Neural crest cell (in vitro differentiated cells): ENCODE measurements around the gene PTPN14. TPM values are rescaled to one million over a fixed set of nuclear protein-coding genes. Genes with fewer than 3 reads are reported as not detected.
"Not testable (repeated sequence)": the region's sequence is repeated elsewhere in the genome, so short reads cannot be mapped to it uniquely, and the experiment has no call there.

Experiments used
- DNase-seq: peaks from one replicate; pipeline ENCODE4 v3.0.0; 2021; ENCODE audit warnings: low read depth, mixed read lengths, low spot score
- H3K27ac Mint-ChIP-seq: one replicate; pipeline ENCODE4 v1.8.0; 2021; ENCODE audit warnings: mild to moderate bottlenecking, mixed read lengths; ENCODE audit not compliant: unreplicated experiment
- H3K27me3 Mint-ChIP-seq: 2 replicates; pipeline ENCODE4 v1.8.0; 2021; ENCODE audit warnings: low read depth, mild to moderate bottlenecking, mixed read lengths
- H3K36me3 Mint-ChIP-seq: 2 replicates; pipeline ENCODE4 v1.8.0; 2021; ENCODE audit warnings: low read depth, mild to moderate bottlenecking, mixed read lengths
- H3K4me1 Mint-ChIP-seq: 2 replicates; pipeline ENCODE4 v1.8.0; 2021; ENCODE audit warnings: mixed read lengths
- H3K4me3 Mint-ChIP-seq: one replicate; pipeline ENCODE4 v1.8.0; 2021; ENCODE audit warnings: mild to moderate bottlenecking, mixed read lengths
- H3K9me3 Mint-ChIP-seq: 2 replicates; pipeline ENCODE4 v1.8.0; 2021; ENCODE audit warnings: mixed read lengths
- CTCF ChIP-seq: fragments of 200-600 bp; sonication (generic); conservative IDR thresholded peaks from 2 replicates; pipeline ENCODE4 v1.5.0; 2021; ENCODE audit warnings: antibody characterized with exemption, mild to moderate bottlenecking
- total RNA-seq: library from RNA; stranded (reverse); gene quantifications from 2 replicates; pipeline ENCODE4 v1.2.1, GENCODE V29; 2021

PTPN14 gene
- total RNA-seq, 1 donor from 2014 or later: 21.4 TPM

- Mint-ChIP-seq H3K9me3 (no peaks in the 10 kb centered on the region), H3K36me3 (no peaks in the 10 kb centered on the region), H3K27me3 (no peaks in the 10 kb centered on the region), H3K27ac (no peak overlapping the region), H3K4me1 (peaks cover 16% of the 10 kb centered on the region), H3K4me3 (no peak overlapping the region)
- no peak for TF ChIP-seq CTCF
- DNase-seq: no peak
Measured at GRCh38 chr1:214491468-214492146, 59.8 kb downstream of the PTPN14 start.

- Mint-ChIP-seq H3K27ac (no peak overlapping the region), H3K9me3 (peaks cover 3% of the 10 kb centered on the region), H3K4me1 (peaks cover 15% of the 10 kb centered on the region), H3K4me3 (no peak overlapping the region), H3K27me3 (no peaks in the 10 kb centered on the region), H3K36me3 (no peaks in the 10 kb centered on the region)
- DNase-seq: no peak
- no peak for TF ChIP-seq CTCF
Measured at GRCh38 chr1:214485151-214485550, 66.3 kb downstream of the PTPN14 start.

- H3K4me1 Mint-ChIP-seq: peaks cover 15% of the 10 kb centered on the region
- H3K27ac Mint-ChIP-seq, H3K36me3 Mint-ChIP-seq: not testable (repeated sequence)
Measured at GRCh38 chr1:214483180-214483579, 68.2 kb downstream of the PTPN14 start.

GRCh38 chr1:214481983-214482634 is 69.3 kb downstream of the PTPN14 start:
- not testable (repeated sequence) for H3K27me3 Mint-ChIP-seq, DNase-seq, H3K9me3 Mint-ChIP-seq, H3K4me3 Mint-ChIP-seq, H3K36me3 Mint-ChIP-seq, H3K27ac Mint-ChIP-seq
- H3K4me1 Mint-ChIP-seq: peaks cover 18% of the 10 kb centered on the region

More at GRCh38 chr1:214483180-214483579, 68.2 kb downstream of the PTPN14 start:
- H3K27me3 Mint-ChIP-seq, H3K4me3 Mint-ChIP-seq, H3K9me3 Mint-ChIP-seq, DNase-seq: not testable (repeated sequence)

GRCh38 chr1:214476986-214477870 is 74.2 kb downstream of the PTPN14 start:
- peaks cover under 1% of the 10 kb centered on the region for H3K36me3 Mint-ChIP-seq
- H3K27me3 Mint-ChIP-seq: no peaks in the 10 kb centered on the region
- peaks cover 24% of the 10 kb centered on the region for H3K4me1 Mint-ChIP-seq
- no peaks in the 10 kb centered on the region for H3K9me3 Mint-ChIP-seq
- no peak overlapping the region for H3K4me3 Mint-ChIP-seq
- peak overlapping the region; percentile 68 for H3K27ac Mint-ChIP-seq
- no peak for TF ChIP-seq CTCF
- no peak for DNase-seq

- Mint-ChIP-seq H3K36me3 (peaks cover 2% of the 10 kb centered on the region), H3K4me3 (no peak overlapping the region), H3K9me3 (no peaks in the 10 kb centered on the region), H3K4me1 (peaks cover 24% of the 10 kb centered on the region), H3K27ac (no peak overlapping the region), H3K27me3 (no peaks in the 10 kb centered on the region)
- no peak for DNase-seq
- no peak for TF ChIP-seq CTCF
Measured at GRCh38 chr1:214476229-214476985, 75.0 kb downstream of the PTPN14 start.
